ENCODE data around the gene USP12.

Gene USP12

GRCh38 chr13:27027086-27027667 lies 144.4 kb downstream of the USP12 start:
- no peak for DNase-seq

DNA sequence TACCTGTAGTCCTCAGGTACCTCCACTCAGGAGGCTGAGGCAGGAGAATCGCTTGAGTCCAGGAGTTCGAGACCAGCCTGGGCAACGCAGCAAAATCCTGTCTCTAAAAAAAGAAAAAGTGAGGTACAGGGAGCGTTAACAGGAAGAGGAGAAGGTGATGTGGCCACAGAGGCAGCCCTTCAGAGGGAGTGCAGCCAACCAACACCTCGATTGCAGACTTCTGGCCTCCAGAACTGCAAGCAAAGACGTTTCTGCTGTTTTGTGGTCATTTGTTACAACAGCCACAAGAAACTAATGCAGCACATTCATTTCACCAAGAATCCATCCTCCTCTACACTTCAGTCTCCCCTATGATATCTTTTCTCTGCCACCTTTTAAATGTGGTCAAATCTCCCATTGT lies 145.2 kb downstream of the USP12 start:
- no peak for DNase-seq

DNA sequence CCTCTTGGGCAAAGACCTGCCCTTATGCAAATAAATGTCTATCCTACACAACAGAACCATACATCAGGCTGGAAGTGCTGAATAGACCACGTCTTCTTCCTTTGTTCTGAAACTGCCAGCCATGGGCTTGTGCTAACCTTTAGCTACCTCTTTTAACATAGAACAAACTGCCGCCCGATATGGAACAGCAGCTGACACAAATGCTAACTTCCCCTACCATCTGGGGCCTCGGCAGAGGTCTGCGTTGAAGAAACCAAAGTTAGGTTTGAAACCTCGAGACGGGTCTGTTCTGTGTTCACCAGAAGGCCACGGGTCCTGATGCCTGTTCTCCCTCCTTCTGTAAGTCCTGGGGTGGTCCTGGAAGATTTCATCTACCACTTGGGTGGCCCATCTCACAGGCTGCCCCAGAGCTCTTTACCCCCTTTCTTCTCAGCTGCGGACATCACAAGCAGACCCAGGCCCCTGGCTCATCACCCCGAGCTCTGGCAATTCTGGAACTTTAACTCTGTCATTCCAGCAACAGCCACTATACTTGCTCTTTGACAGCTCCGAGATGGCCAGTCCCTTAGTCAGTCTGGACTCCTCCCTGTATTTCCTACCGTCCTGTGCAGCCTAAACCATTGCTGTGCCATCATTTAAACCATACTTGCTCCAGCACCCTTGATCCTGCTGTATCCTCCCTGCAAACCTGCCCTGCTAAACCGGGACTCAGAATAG lies 146.7 kb downstream of the USP12 start:
- DNase-seq: no peak

GRCh38 chr13:27024074-27024461 lies 147.5 kb downstream of the USP12 start:
- no peak for DNase-seq

DNA sequence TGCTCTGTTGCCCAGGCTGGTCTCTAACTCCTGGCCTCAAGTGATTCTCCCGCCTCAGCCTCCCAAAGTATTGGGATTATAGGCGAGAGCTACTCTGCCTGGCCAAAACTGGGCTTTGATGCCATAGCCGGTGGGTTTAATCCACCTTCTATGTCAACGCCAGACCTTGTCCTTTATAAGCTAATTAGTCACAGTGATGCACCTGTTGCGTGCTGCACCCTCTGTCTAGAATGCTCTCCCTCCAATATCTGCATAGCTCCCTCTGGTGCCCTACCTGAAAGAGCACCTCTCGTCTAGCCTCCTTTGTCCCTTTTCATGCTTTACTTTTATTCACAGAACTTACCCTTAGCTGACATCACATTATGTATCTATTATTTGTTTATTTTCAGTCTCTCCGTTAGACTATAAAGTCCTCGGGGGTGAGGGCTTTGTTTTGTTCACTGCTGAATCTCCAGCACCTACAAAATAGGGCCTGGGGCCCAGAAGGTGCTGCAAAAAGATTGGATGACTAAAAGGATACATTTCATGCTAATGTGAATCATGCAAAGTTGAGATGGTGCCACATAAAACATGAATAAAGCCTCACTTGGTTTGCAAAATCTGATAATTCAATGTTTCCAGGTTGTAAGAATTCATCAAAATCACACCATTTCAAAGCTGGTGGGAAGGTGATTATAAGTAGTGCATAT lies 148.1 kb downstream of the USP12 start:
- no peak for DNase-seq

DNA sequence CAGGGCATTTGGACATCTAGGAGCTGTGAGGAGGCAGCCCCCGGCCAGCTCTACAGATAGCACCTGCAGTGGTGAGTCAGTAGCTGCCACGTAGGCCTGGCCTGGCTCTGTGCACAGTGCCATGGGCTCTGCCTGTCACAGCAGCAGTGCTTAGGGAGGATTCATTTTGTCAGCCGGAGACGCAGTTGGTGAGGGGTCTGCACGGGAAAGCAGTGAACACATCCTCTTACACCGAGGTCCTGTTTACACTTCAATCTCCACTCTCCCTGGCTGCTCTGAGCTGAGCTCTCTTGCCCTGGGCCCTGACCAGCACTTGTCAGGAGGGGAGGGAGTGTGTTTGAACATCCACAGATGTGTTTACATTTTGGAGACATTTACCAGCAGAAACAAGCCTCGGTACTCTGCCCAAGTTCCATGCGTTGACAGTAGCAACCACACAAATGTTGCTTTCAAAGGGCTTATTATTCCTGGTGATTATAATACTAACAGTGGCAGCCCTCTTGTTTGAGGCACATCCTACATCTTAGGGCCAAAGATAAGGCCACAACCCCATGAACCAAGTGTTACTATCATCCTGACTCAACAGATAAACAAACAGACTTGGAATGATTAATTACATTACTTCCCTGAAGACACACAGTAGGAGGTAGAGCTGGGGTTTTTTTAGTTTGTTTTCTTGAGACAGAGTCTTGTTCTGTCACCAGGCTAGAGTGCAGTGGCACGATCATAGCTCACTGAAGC lies 148.9 kb downstream of the USP12 start:
- DNase-seq: no peak

DNA sequence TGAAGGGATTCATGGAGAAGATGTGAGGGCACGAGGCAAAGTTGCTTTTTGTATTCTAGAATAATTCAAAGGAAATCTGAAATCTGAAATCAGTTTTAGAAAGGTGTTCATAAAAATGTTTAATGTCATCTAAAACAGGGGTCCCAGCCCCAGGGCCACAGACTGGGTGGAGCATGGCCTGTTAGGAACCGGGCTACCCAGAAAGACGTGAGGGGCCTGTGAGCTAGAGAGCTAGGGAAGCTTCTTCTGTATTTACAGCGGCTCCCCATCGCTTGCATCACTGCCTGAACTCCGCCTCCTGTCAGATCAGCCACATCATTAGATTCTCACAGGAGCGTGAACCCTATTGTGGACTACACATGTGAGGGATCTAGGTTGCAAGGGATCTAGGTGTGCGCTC lies 151.2 kb downstream of the USP12 start:
- no peak for DNase-seq

- DNase-seq: no peak
Measured at GRCh38 chr13:27018882-27019281, 152.7 kb downstream of the USP12 start.

DNA sequence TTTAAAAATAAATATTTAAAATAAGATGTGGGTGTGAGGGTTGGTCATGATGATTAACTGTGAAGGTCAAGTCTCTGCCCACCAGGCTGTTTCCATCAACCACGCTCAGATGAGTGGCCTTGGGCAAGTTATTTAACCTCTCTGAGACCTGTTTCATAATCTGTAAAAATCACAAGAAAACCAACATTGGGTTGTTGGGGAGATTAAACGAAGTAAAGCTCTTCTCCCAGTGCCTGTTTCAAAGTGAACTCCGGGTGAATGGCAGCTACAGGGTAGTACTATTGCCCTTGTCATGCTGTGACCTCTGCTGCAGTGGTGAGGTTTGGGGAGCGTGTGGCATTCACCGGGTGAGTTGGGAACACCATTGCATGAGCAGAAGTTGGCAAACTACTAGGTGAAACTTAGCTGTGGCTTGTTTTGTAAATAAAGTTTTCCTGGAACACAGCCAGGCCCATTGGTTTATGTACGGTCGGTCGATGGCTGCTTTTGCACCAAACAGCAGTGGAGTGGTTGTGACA lies 153.2 kb downstream of the USP12 start:
- DNase-seq: no peak

- DNase-seq: no peak
Measured at GRCh38 chr13:27016875-27017274, 154.7 kb downstream of the USP12 start.

Data from NCI-H1105 treated with DMSO at 0.1 percent for 48 hours (cell line).